K562 (cell line): ENCODE results near the gene DNAH9.

ENCODE experiments used
- CTCF ChIP-seq, 3 experiments: IDR thresholded peaks in 2 of 3; conservative IDR thresholded peaks in 1 of 3; 2 replicates each; pipeline ENCODE4 v1.5.1; 2011 to 2012; ENCODE audit warnings: low read length in 3 of 3, mild to moderate bottlenecking in 3 of 3, control low read depth in 2 of 3, improper control_type of control experiment in 1 of 3, inconsistent platforms in 1 of 3, low read depth in 1 of 3, mixed read lengths in 1 of 3, moderate library complexity in 1 of 3; ENCODE audit not compliant: insufficient read depth in 2 of 3
- MYBL2 ChIP-seq, 2 experiments: fragments of 450-650 bp in 1 of 2; sonication (generic) in 1 of 2; formaldehyde crosslinking in 1 of 2; IDR thresholded peaks; 2 replicates each; pipeline versions ENCODE4 v1.6.1 to v1.8.1; 2017 to 2022; ENCODE audit warnings: borderline replicate concordance in 1 of 2, inconsistent platforms in 1 of 2, low read depth in 1 of 2, mild to moderate bottlenecking in 1 of 2, missing genetic modification reagents in 1 of 2, moderate library complexity in 1 of 2
- MYC ChIP-seq, 2 experiments: fragments of 250-450 bp in 1 of 2; sonication (Bioruptor Pico) in 1 of 2; IDR thresholded peaks; 2 replicates each; pipeline versions ENCODE4 v1.5.1 to v1.6.1; 2012 to 2021; ENCODE audit warnings: low read depth in 2 of 2, borderline replicate concordance in 1 of 2, improper control_type of control experiment in 1 of 2, low read length in 1 of 2, mild to moderate bottlenecking in 1 of 2, moderate library complexity in 1 of 2
- NEUROD1 ChIP-seq: fragments of 150-350 bp; IDR thresholded peaks from 2 replicates; pipeline ENCODE4 v1.6.1; 2014; ENCODE audit warnings: borderline replicate concordance, low read length, low read depth; ENCODE audit not compliant: partially characterized antibody
- SMARCC2 ChIP-seq: fragments of 450-650 bp; IDR thresholded peaks from 2 replicates; pipeline ENCODE4 v1.6.1; 2017; ENCODE audit warnings: antibody characterized with exemption, moderate library complexity, mild to moderate bottlenecking, low read depth
- YY1 ChIP-seq, 3 experiments: IDR thresholded peaks; 2 replicates each; pipeline ENCODE4 v1.6.1; 2011; ENCODE audit warnings: low read length in 2 of 3, mild to moderate bottlenecking in 2 of 3, moderate library complexity in 2 of 3, borderline replicate concordance in 1 of 3, control low read depth in 1 of 3, low read depth in 1 of 3; ENCODE audit not compliant: insufficient read depth in 3 of 3, insufficient replicate concordance in 2 of 3, control insufficient read depth in 1 of 3, insufficient read length in 1 of 3; ENCODE audit errors: extremely low read depth in 1 of 3
- ZNF512 ChIP-seq: IDR thresholded peaks from 2 replicates; pipeline ENCODE4 v1.6.1; 2016; ENCODE audit warnings: missing genetic modification characterization, missing compliant biosample characterization

GRCh38 chr17:11916091-11916490, 317.8 kb downstream of the DNAH9 start:
- TF ChIP-seq YY1 (IDR thresholded peaks at IDR 0.05; ENCODE audit: borderline replicate concordance in 1 of 3, control insufficient read depth in 1 of 3, extremely low read depth in 1 of 3, insufficient read depth in 3 of 3, insufficient read length in 1 of 3, insufficient replicate concordance in 2 of 3, low read depth in 1 of 3, low read length in 2 of 3) (no peak), MYC (IDR thresholded peaks at IDR 0.05; ENCODE audit: low read depth, low read length) (no peak), MYC (CRISPR knock-in tag; IDR thresholded peaks at IDR 0.05; ENCODE audit: borderline replicate concordance, low read depth) (no peak), CTCF (IDR thresholded peaks at IDR 0.05 in 2 of 3, conservative IDR thresholded peaks at IDR 0.05 in 1 of 3; ENCODE audit: insufficient read depth in 2 of 3, low read depth in 1 of 3, low read length in 3 of 3) (no peak), ZNF512 (tag) (no peak), MYBL2 (IDR thresholded peaks at IDR 0.05; ENCODE audit: low read depth) (no peak), MYBL2 (CRISPR knock-in tag; IDR thresholded peaks at IDR 0.05; ENCODE audit: borderline replicate concordance) (no peak), NEUROD1 (no peak), SMARCC2 (no peak)
